DMS 273 (cell line): Measurements from ENCODE around the gene TBC1D1.
A peak's percentile ranks its signal among the peaks of the same experiment; 100 is the strongest.

ENCODE experiments used
- DNase-seq: peaks from one replicate; lab custom pipeline; 2025; ENCODE audit not compliant: unreplicated experiment; lab: John Stamatoyannopoulos, UW

TBC1D1 gene

GRCh38 chr4:37890801-37891259, at the start of gene TBC1D1:
Gene TBC1D1, plus strand, starts transcription at chr4:37891084. Its CDS starts 11,012 bp downstream, at chr4:37902096.
- DNase-seq: peak; percentile 59

- no peak for DNase-seq
Measured at GRCh38 chr4:37844204-37844603, 46.7 kb upstream of the TBC1D1 start.

- DNase-seq: no peak
Measured at GRCh38 chr4:37845201-37845600, 45.7 kb upstream of the TBC1D1 start.

- DNase-seq: no peak
Measured at GRCh38 chr4:37847311-37847884, 43.5 kb upstream of the TBC1D1 start.

- DNase-seq: no peak
Measured at GRCh38 chr4:37852376-37852775, 38.5 kb upstream of the TBC1D1 start.

GRCh38 chr4:37858112-37858511, 32.8 kb upstream of the TBC1D1 start:
- no peak for DNase-seq

- no peak for DNase-seq
Measured at GRCh38 chr4:37858872-37859271, 32.0 kb upstream of the TBC1D1 start.

GRCh38 chr4:37860266-37860665, 30.6 kb upstream of the TBC1D1 start:
- no peak for DNase-seq

GRCh38 chr4:37862961-37863360, 27.9 kb upstream of the TBC1D1 start:
- DNase-seq: no peak

GRCh38 chr4:37864786-37865185, 26.1 kb upstream of the TBC1D1 start:
- no peak for DNase-seq

GRCh38 chr4:37865450-37865849, 25.4 kb upstream of the TBC1D1 start:
- no peak for DNase-seq

GRCh38 chr4:37867102-37867501, 23.8 kb upstream of the TBC1D1 start:
- DNase-seq: no peak

GRCh38 chr4:37868238-37868637, 22.6 kb upstream of the TBC1D1 start:
- DNase-seq: no peak

GRCh38 chr4:37872310-37872988, 18.4 kb upstream of the TBC1D1 start:
- DNase-seq: no peak

- no peak for DNase-seq
Measured at GRCh38 chr4:37873386-37873785, 17.5 kb upstream of the TBC1D1 start.

GRCh38 chr4:37876156-37876555, 14.7 kb upstream of the TBC1D1 start:
- no peak for DNase-seq

GRCh38 chr4:37879365-37879764, 11.5 kb upstream of the TBC1D1 start:
- no peak for DNase-seq

- DNase-seq: no peak
Measured at GRCh38 chr4:37881811-37882210, 9.1 kb upstream of the TBC1D1 start.

GRCh38 chr4:37882665-37883296, 8.1 kb upstream of the TBC1D1 start:
- DNase-seq: peak; percentile 22

- DNase-seq: no peak
Measured at GRCh38 chr4:37884855-37885487, 5.9 kb upstream of the TBC1D1 start.

- DNase-seq: no peak
Measured at GRCh38 chr4:37885496-37885895, 5.4 kb upstream of the TBC1D1 start.
